ENCODE measurements around the gene SERBP1.

- TF ChIP-seq EP300 (IDR thresholded peaks at IDR 0.05), result no peak
- no peak for TF ChIP-seq CTCF (IDR thresholded peaks at IDR 0.05)
These were observed 52.9 kb downstream of the SERBP1 start for GRCh38 chr1:67377253-67377652.
